GM12874 (cell line): ENCODE measurements around the gene CENATAC.
A peak's percentile ranks its signal among the peaks of the same experiment; 100 is the strongest.

Experiments used
- TF ChIP-seq, protein P1 (sequence below): IDR thresholded peaks from 2 replicates; pipeline ENCODE4 v1.5.1; 2011; ENCODE audit warnings: low read depth, mild to moderate bottlenecking, control low read depth, low read length, moderate library complexity; ENCODE audit not compliant: insufficient read depth

The CENATAC gene

DNA sequence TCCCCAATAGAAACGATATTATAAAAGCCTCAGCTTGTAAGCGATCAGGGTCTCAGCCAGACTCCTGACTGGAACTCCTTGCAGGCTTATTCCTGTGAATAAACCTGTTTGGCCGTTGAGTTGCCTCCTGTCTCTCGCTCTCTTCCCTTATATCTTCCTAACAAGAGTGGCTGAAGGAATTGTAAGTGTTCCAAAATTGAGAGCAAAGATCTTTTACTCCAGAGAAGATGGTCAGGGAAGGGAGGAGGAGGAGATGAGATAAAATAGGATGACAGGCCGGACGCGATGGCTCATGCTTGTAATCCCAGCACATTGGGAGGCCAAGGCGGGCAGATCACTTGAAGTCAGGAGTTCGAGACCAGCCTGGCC lies 34.0 kb downstream of the CENATAC start:
- TF ChIP-seq, protein P1, sequence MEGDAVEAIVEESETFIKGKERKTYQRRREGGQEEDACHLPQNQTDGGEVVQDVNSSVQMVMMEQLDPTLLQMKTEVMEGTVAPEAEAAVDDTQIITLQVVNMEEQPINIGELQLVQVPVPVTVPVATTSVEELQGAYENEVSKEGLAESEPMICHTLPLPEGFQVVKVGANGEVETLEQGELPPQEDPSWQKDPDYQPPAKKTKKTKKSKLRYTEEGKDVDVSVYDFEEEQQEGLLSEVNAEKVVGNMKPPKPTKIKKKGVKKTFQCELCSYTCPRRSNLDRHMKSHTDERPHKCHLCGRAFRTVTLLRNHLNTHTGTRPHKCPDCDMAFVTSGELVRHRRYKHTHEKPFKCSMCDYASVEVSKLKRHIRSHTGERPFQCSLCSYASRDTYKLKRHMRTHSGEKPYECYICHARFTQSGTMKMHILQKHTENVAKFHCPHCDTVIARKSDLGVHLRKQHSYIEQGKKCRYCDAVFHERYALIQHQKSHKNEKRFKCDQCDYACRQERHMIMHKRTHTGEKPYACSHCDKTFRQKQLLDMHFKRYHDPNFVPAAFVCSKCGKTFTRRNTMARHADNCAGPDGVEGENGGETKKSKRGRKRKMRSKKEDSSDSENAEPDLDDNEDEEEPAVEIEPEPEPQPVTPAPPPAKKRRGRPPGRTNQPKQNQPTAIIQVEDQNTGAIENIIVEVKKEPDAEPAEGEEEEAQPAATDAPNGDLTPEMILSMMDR: no peak

DNA sequence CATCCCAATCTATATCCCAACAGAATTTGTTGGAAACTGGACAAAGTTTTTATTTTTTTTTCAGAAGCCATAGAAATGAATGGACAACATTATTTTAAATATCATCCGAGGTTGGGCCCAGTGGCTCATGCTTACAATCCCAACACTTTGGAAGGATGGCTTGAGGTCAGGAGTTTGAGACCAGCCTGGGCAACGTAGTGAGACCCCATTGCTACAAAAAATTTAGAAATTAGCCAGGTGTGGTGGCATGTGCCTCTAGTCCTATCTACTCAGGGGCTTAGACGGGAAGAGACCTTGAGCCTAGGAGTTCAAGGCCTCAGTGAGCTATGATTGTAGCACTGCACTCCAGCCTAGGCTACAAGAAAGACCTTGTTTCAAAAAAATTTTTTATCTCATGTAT lies 36.9 kb downstream of the CENATAC start:
- TF ChIP-seq, protein P1: no peak

DNA sequence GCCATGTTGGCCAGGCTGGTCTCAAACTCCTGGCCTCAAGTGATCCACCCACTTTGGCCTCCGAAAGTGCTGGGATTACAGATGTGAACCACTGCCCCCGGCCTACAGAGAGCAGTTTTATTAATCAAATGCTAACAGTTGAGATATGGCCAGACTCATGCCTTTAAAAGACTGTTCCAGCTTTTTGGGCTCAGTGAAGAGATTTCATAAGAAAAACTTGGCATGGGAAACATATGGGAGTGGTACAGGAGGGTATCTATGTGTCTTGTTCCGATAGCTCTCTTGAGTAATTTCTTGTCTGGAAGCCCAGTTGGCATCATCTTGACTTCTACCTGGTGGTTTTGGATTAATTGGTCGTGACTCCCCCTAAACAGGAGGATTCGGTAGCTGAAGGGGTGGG lies 40.9 kb downstream of the CENATAC start:
- TF ChIP-seq, protein P1: no peak

DNA sequence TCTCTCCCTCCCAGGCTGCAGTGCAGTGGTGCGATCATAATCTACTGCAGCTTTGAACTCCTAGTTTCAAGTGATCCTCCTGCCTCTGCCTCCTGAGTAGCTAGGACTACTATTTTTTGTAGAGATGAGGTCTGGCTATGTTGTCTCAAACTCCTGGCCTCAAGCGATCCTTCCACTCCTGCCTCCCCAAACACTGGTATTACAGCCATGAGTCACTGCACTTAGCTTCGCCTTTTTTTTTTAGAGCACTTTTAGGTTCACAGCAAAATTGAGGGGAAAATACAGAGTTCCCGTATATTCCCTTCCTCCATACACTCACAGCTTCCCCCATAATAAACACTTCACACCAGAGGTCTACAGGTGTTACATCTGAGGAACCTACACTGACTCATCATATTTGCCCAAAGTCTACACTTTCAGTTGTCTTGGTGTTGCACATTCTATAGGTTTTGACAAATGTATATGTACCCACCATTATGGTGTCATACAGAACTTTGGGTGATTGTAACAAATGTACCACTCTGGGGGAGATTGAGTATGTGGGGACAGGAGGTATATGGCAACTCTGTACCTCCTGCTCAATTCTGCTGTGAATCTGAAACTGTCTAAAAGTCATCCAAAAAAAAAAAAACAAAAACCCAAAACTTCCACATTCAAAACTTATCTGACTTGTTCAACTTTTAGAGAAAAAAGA lies 44.0 kb downstream of the CENATAC start:
- TF ChIP-seq, protein P1: no peak

DNA sequence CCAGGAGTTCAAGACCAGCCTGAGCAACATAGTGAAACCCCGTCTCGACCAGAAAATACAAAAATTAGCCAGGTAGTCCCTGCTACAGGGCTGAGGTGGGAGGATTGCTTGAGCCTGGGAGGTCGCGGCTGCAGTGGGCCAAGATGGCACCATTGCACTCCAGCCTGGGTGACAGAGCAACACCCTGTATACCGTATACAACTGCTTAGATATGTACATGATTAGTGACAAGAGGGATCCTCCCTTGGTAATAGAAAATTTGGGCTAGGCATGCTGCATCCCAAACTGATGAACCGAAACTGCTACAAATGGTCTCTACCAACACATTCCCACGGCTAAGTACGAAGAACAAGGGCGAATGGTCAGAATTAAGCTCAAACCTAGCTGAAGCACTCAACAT lies 45.0 kb downstream of the CENATAC start:
- TF ChIP-seq, protein P1: no peak

DNA sequence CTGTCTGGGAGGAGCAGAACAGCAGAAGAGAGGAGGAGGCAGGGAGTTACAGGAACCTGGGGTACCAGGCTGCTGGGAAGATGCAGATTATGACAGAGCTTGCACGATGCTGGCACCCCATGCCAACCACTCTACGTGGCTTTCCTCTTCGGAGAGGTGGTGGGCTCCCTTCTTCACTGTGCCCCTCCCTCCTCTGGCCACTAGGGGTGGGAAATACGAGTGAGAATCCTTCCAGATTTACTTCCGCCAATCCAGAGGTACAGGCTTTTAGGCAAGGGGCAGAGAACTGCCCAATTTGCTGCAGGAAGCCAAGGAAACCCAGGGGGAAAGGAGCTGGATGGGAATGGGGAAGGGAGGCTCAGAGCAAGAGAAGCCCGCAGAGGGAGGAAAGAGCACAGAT lies 46.8 kb downstream of the CENATAC start:
- TF ChIP-seq, protein P1: peak; percentile 26; the same call in 1 of the 2 replicates

DNA sequence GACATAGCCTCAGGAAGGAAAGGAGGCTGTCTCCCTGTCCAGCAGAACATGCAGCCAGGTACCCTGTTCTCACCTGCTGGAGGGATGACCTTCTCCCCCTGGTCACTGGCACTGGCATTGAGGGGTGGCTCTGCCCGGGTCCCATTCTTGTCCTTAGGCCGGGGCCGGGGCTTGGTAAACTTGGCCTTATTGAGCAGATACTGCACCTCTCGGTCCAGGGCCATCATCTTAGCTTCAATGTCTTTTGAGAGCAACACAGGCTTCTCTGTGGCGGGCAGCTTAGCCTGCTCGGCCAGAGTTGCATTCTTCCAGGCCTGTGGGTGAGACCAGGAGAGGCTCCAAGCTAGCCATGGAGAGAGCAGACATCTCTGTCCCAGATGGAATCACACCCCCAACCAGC lies 48.6 kb downstream of the CENATAC start:
- TF ChIP-seq, protein P1: no peak
